PC-3 (cell line): ENCODE results near the gene TNPO2.

Experiments
- CTCF ChIP-seq: fragments of 300-600 bp; sonication (generic); conservative IDR thresholded peaks from 2 replicates; pipeline ENCODE4 v1.5.1; 2017; ENCODE audit warnings: antibody characterized with exemption, low read depth, mild to moderate bottlenecking, low read length
- EZH2 ChIP-seq: fragments of 300-600 bp; sonication (generic); IDR thresholded peaks from one replicate; pipeline ENCODE4 v1.6.1; 2017; ENCODE audit warnings: antibody characterized with exemption, mild to moderate bottlenecking, low read length; ENCODE audit not compliant: unreplicated experiment

- no peak for TF ChIP-seq CTCF
- no peak for TF ChIP-seq EZH2
Measured at GRCh38 chr19:12754465-12755196, 30.9 kb upstream of the TNPO2 start.
